ENCODE measurements around the gene SART3. TPM values are rescaled to one million over a fixed set of nuclear protein-coding genes. Genes with fewer than 3 reads are reported as not detected.
"Not testable (repeated sequence)": the region's sequence is repeated elsewhere in the genome, so short reads cannot be mapped to it uniquely, and the experiment has no call there.

SART3 gene
- total RNA-seq, 1 donor from 2014 or later: 24.7 TPM

DNA sequence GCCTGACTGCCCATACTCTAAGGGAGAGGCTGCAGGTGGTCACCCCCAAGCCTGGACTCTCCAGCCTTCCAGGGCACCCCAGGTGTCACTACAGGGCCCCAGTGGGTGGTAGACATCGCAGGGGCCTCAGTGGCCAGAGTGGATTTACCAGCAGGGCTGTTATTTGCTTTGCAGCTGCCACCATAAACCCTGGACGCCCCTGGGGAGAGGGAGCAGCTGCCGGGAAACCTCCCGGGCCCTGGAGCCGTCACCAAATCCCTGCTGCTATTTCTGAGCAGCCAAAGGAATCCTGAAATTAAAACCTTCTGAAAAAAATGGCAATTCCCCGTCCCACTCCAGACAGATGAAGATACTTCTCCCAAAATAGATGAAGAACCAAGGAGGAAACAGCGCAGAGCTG is 23.0 kb upstream of the SART3 start:
- DNase-seq (no peak), ATAC-seq (no peak)
- intact Hi-C loops (cut with micrococcal nuclease): no loop called here

DNA sequence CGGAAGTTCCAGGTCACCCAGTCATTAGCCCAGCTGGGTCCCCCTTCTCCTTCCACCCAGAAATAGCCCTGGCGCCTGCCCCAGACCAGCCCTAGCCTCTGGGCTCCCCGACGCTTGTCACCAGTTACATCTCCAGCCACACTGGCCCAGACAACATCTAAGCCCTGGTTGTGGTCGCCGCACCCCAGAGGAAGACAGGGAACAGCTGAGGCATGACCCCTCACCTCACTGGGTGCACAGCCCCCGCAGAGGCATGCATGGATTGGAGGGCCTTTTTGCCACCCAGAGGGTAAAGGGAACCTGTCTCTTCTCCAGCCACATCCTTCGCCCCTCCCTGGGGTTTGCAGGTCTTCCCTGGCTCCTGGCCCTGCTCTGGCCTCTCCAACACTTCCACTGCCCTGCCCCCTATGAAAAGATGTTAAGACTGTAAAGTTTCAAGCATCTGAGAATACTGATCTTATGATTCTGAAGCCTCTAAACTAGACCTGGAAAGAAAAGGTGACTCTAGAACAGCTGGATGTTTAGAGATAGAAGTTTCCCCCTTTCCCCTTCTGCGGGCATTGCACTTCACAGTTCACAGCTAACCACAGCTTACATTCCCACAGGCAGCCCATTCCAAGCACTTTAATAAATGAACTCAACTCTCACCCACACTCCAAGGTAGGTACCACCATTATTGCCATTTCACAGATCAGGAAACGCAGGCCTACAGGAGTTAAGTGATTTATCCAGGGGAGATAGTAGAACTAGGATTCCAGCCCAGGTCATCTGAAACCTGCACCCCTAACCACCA is 22.2 kb upstream of the SART3 start:
- ATAC-seq (no peak), DNase-seq (no peak)
- intact Hi-C loops (cut with micrococcal nuclease): no loop called here

DNA sequence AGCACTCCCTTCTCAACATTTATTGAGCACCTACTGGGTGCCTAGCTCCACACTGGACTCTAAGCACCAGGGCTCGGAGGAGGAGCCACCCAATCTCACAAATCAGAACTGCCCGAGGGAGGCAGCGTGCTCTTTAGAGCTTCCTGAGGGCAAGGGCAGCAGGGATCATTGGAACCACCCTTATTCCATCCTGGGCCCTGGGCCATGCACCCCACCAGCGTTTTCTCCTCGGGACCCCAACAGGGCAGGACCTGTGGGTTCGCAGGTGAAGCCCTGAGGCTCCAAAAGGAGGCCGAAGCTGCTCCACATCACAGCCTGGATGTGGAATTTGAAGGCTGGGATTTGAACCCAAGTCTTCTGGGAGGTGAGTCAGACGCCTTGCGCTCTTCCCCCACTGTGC is 21.5 kb upstream of the SART3 start:
- no peak for ATAC-seq
- intact Hi-C loops (cut with micrococcal nuclease): no loop called here
- no peak for DNase-seq

DNA sequence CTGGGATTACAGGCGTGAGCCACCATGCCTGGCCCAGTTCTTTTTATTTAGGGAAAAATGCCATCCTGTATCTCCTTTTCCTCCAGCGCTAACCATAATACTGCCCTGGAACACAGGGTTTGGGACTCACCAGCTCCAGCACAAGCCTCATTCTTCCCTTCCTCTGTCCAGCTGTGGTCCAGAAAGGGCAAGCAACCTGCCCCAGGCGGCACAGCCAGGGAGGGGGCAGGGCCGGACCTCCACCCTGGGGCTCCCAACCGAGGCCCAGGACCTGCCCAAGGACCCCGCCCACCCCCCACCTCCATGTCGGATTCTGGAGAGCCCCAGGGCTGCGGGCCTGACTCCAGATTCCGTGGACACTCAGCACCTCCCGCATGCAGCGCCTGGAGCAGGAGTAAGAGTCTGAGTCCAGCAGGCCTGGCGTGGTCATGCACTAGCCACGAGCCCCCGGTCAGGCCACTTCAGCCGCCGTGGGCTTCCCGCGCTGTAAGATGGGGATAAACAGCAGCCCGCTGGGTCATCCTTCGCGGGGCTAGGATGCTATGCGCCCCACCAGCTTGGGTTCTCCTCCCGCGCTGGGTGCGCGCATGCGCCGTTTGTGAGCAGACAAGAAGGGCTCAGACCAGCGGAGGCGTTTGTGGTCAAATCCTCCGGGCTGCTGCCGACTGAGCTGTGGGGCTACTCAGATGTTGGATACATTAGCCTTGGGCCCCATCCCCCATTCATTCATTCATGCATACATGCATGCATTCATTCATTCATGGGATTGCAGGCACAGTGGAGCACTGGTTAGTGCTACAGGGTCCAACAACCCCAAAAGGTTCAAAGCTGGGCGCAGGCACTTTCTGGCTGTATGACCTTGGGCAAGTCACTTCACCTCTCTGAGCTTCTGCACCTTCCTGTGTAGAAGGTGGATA is 20.6 kb upstream of the SART3 start:
- DNase-seq (no peak), ATAC-seq (no peak)
- intact Hi-C loops (cut with micrococcal nuclease): no loop called here

DNA sequence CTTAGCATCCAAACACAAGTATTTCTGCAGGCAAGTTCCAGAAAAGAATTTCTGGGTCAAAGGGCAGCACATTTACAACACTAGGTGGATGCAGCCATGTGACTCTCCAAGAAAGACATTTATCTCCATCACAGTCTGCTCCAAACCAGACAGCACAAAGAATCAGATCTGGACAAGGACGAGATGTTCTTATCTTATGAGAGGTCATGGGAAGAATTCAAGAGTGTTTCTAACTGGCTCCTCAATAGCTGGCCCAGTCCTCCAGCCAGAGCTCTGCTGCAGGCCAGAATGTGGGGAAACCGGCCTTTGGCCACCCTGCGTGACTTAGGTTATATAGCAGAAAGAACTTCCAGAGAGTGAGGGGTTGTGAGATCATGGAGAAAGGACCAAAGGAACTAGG is 19.6 kb upstream of the SART3 start:
- no peak for DNase-seq
- intact Hi-C loops (cut with micrococcal nuclease): no loop called here
- peak; percentile 39 for ATAC-seq

DNA sequence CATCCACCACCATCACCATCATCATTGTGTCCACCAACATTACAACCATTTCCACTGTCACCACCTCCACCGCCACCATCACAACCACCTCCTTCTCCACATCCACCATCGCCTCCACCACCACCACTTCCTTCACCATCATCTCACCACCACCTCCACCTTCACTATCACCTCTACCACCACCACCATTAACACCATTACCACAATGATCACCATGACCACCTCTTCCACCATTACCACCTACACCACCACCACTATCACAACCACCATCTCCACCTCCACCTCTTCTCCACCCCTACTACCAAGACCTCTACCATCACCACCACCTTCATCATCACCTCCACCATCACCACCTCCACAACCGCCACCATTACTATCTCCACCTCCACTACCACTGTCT is 17.8 kb upstream of the SART3 start:
- intact Hi-C loops (cut with micrococcal nuclease): no loop called here
- no peak for ATAC-seq
- no peak for DNase-seq

DNA sequence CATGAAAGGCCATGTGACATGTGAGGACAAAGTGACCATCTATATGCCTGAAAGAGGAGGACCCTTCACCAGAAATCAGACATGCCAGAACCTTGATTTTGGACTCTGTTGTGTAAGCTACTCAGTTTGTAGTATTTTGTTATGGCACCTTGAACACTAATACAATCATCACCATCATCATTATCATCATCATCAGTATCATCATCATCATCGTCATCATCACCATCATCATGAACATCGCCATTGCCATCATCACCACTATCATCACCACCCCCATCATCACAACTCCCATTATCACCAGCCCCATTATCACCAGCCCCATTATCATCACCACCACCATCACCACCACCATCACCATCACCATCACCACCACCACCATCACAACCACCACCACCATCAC is 17.3 kb upstream of the SART3 start:
- ATAC-seq (no peak), DNase-seq (no peak)
- intact Hi-C loops (cut with micrococcal nuclease): no loop called here

DNA sequence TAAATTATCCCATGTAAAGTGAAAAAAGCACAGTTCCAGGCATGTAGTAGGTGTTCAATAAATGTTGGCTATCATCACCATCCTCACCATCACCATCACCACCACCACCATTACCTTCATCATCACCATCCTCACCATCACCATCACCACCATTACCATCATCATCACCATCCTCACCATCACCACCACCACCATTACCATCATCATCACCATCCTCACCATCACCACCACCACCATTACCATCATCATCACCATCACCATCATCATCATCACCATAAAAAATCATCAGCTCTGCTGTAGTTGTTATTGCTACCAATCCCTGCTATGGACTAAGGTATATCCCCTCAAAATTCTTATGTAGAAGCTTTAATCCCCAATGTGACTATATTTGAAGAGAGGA is 16.5 kb upstream of the SART3 start:
- ATAC-seq: no peak
- intact Hi-C loops (cut with micrococcal nuclease): no loop called here
- no peak for DNase-seq

DNA sequence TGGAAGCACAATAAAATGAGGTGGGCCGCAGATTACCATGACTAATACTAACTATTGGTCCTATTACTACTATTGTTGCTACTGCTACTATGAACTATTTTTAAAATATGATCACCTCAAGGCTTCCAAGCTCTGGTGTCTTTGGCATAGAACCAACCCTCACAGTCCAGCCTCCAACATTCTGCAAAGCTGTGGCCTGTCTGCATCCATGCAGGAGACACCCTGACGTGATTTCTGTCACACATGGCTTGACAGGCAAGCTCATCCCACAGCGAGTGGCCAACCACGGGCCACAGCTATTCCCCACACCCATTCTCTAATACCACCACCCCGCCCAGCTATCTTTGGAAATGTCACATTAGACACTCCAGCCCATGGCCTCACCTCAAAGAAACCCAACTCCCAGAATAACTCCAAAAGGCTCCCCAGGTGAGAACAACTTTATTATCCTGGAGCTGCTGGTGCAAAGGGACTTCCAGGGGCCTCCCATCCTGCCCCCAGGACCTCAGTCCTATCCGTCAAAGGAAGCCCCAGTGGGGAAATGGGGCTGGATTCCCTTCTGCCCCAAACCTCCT is 15.8 kb upstream of the SART3 start:
- ATAC-seq (peak; percentile 62), DNase-seq (no peak)
- intact Hi-C loops (cut with micrococcal nuclease): no loop called here

DNA sequence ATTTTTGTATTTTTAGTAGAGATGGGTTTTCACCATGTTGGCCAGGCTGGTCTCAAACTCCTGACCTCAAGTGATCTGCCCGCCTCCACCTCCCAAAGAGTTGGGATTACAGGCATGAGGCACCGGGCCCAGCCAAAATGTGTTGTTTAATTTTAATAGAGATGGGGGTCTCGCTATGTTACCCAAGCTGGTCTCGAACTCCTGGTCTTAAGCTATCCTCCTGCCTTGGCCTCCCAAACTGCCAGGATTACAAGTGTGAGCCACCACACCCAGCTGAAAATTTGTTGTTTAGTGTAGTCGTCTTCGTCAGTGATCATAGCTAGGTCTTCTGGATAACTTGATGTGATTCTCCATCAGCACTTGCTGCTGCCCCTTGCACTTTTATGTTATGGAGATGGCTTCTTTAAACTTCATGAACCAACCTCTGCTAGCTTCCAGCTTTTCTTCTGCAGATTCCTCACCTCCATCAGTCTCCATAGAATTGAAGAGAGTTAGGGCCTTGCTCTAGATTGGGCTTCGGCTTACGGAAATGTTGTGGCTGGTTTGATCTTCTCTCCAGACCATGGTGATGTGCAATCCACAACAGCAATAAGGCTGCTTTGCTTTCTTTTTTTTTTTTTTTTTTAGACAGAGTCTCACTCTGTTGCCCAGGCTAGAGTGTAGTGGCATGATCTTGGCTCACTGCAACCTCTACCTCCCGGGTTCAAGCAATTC is 14.4 kb upstream of the SART3 start:
- DNase-seq (no peak), ATAC-seq (no peak)
- intact Hi-C loops (cut with micrococcal nuclease): no loop called here

DNA sequence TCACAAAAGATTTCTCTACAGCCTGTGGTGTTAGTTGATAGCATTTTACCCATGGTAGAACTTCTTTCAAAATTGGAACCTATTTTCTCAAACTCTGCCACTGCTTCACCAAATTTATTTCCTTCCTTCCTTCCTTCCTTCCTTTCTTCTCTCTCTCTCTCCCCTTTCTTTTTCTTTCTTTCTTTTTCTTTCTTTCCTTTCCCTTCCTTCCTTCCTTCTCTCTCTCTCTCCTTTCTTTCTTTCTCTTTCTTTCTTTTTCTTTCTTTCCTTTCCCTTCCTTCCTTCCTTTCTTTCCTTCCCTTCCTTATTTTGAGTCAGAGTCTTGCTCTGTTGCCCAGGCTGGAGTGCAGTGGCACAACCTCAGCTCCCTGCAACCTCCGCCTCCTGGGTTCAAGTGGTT is 13.3 kb upstream of the SART3 start:
- not testable (repeated sequence) for ATAC-seq

DNA sequence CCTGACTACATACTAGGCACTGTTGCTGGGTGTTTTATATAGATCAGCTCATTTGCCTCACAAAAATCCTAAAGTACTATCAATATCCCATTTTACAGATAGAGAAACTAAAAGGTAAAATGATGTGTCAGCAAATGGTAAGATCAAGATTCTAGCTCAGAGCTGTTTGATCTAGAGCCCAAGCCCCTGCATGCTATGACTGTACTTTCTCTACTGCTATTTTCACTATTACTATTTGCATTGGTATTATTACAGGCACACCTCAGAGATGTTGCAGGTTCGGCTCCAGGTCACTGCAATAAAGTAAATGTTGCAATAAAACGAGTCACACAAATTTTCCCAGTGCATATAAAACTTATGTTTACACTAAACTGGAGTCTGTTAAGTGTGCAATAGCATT is 12.3 kb upstream of the SART3 start:
- intact Hi-C loops (cut with micrococcal nuclease): no loop called here
- DNase-seq: no peak
- no peak for ATAC-seq

More for the DNA sequence above, 13.3 kb upstream of the SART3 start:
- DNase-seq; intact Hi-C loops (cut with micrococcal nuclease): not testable (repeated sequence)

DNA sequence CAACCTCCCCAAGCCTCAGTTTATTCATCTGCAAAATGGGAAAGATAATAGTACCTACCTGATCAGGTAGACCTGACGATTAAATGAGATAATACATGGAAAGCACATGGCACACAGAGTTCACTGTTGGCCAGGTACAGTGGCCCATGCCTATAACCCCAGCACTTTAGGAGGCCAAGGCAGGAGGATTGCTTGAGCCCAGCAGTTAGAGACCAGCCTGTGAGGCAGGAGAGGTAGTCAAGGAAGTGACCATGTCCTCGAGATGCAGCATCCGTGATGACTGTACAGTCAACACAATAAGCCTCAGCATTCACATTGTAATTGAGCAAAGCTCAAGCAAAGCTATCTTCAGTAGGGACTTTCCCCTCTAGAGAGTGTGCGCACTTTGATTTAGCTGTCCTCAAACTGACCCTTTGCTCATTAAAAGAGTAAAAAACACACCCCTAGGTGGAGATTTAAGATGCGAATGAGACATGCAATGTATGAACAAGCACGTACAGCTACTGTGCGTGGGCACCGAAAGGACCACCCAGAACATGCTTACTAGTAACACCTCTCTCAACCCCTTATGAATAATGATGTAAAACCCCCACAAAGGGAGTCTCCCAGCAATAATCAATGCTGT is 11.3 kb upstream of the SART3 start:
- ATAC-seq (no peak), DNase-seq (no peak)
- intact Hi-C loops (cut with micrococcal nuclease): no loop called here

DNA sequence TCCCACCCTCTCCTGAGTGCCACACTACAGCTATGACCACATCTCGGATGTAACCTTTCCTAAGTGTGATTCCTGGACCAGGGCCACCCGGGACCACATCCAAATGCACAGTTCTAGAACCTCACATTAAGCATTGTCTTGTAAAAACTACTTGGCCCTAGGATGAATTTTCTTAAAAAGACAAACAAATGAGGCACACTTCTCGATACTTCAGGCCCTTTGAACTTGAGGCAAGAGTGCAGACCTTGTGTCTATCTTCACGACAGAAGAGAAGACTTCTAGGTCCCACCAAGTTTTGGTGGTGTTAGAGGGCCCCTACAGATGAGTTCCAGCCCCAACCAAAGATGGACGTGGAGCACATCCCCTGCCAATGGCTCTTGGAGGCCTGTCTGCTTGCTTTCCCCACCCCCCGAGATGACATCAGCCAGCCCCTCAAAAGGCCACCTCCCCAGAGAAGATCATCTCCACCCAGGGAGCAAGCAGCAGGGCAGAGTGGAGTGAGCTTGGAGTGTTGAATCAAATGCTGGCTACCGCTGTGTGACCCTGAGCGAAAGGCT is 10.7 kb upstream of the SART3 start:
- intact Hi-C loops (cut with micrococcal nuclease): no loop called here
- DNase-seq: no peak
- ATAC-seq: no peak

DNA sequence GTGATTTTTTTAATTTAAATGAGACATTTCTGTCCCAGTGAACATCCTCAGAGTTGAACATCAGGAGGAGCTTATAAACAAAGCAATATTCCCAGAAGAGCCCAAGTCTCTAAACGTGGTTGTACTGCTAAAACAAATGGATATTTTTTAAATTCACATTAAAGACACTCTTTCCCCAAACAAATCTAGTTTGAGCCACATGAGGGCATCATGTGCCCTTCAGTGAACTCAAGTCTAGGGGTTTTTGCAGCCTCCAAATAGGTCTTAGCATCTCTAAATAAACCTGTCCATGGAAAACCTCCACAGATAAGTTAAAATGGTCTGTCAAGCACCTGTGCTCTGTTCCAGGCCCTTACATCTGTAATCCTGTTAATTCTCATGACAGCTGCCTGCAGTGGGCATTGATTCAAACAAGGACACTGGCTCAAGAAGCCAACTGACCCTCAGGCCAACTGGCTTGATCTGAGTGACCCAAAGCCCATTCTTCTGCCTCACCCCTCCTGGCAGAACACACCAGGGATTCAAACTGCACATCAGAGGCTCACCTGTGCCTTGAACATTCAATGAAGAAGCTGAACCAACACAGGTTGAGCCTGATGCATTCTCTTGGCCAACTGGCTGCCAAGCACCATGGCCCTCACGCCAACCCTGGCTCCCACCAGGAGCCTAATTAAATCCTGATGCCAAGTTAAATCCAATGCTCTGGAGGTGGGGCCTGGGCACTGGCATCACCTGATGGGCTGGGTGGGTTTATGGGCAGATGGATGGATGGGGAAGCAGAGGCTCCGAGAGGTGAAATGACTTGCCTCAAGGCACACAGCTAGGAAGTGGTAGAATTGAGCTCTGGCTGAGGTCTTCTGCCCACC is 10.0 kb upstream of the SART3 start:
- ATAC-seq (no peak), DNase-seq (no peak)
- intact Hi-C loops (cut with micrococcal nuclease): no loop called here

DNA sequence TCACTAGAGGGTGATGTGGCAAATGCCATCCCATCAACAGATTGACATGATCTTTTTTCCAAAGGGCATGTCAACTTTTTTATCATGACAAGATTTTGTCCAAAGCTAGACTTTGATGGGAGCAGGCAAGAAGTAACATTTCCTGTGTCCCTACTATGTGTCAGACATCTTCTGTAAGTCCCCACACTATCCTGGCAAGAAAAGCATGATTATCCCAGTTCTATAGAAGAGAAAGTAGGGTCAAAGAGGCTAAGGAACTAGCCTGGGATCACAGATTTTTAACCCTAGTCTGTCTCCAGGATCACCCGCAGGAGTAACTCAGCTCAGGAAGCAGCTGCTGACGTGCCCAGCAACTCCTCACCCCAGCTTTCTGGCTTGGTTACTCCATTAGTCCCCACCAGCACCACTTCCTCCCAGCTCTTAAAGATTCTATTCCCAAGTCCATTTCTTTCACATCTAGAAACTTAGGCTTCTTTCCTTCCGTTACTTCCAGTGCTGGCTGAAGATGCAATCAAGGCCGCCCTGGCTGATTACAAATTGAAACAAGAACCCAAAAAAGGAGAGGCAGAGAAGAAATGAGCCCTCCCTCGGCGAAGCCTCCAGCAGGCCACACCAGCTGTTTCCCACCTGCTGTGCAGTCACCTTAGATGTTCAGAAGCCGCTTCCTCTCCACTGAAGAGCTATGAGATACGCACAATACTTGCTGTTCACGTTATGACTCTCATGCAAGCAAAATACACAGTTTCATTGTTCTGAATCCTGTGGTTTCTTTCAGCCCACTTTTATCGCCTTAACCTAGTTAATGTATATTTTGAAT is 7.6 kb upstream of the SART3 start:
- no peak for DNase-seq
- no peak for ATAC-seq
- intact Hi-C loops (cut with micrococcal nuclease): loop anchor here (10.0 kb wide), 1 partner anchor 386 kb away; no protein-coding TSS in a partner anchor

Data from left ventricle myocardium superior (tissue), 1 donor.